ENCODE data around the gene CIAO2B. TPM values are rescaled to one million over a fixed set of nuclear protein-coding genes. Genes with fewer than 3 reads are reported as not detected.
"Not testable (repeated sequence)": the region's sequence is repeated elsewhere in the genome, so short reads cannot be mapped to it uniquely, and the experiment has no call there.

CIAO2B gene
- total RNA-seq, 2 experiments from 2014 or later = 150 to 162 TPM

GRCh38 chr16:66958857-66959703, 24.9 kb upstream of the CIAO2B start:
- H3K36me3 Mint-ChIP-seq (ENCODE audit: low read depth) = no peaks in the 10 kb centered on the region
- H3K4me3 Mint-ChIP-seq = no peak overlapping the region
- H3K4me1 Mint-ChIP-seq (ENCODE audit: low read depth) = peaks cover 16% of the 10 kb centered on the region
- ChIA-PET POLR2A (no interaction called here), CTCF (interaction anchor here (0.9 to 5.5 kb wide), 16 partner anchors 10 to 507 kb away, joined by 3 to 32 read pairs (median 3); no protein-coding TSS in a partner anchor)
- no peak for ATAC-seq
- no peak for TF ChIP-seq CTCF (IDR thresholded peaks at IDR 0.05)
- H3K27me3 Mint-ChIP-seq = peaks cover under 1% of the 10 kb centered on the region
- intact Hi-C loops (cut with micrococcal nuclease) = no loop called here
- H3K9me3 Mint-ChIP-seq = no peaks in the 10 kb centered on the region
- H3K27ac Mint-ChIP-seq = no peak overlapping the region
- no peak for DNase-seq

DNA sequence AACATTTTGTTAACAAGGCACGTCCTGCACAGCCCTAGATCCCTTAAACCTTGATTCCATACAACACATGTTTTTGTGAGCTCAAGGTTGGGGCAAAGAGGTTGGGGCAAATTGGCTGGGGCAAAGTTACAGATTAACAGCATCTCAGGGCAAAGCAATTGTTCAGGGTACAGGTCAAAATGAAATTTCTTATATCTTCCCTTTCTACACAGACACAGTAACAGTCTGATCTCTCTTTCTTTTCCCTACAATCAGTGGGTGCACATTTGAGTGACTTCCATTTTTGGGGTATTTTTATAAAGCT, 21.9 kb upstream of the CIAO2B start:
- POLR2A ChIA-PET; ATAC-seq; H3K9me3 Mint-ChIP-seq; DNase-seq; H3K27ac Mint-ChIP-seq; H3K36me3 Mint-ChIP-seq (ENCODE audit: low read depth); H3K4me3 Mint-ChIP-seq; intact Hi-C loops (cut with micrococcal nuclease); H3K4me1 Mint-ChIP-seq (ENCODE audit: low read depth): not testable (repeated sequence)
- CTCF ChIA-PET = interaction anchor here (1.2 to 2.6 kb wide), 5 partner anchors 11 to 229 kb away, joined by 3 to 7 read pairs (median 5); no protein-coding TSS in a partner anchor
- peaks cover 18% of the 10 kb centered on the region for H3K27me3 Mint-ChIP-seq

GRCh38 chr16:66955363-66956153, 21.4 kb upstream of the CIAO2B start:
- peaks cover 20% of the 10 kb centered on the region for H3K27me3 Mint-ChIP-seq
- CTCF ChIA-PET = interaction anchor here (1.2 to 2.6 kb wide), 3 partner anchors 11 to 230 kb away, joined by 3 to 7 read pairs (median 5); no protein-coding TSS in a partner anchor
- H3K36me3 Mint-ChIP-seq (ENCODE audit: low read depth); H3K9me3 Mint-ChIP-seq; ATAC-seq; H3K27ac Mint-ChIP-seq; POLR2A ChIA-PET; H3K4me3 Mint-ChIP-seq; intact Hi-C loops (cut with micrococcal nuclease); DNase-seq; H3K4me1 Mint-ChIP-seq (ENCODE audit: low read depth): not testable (repeated sequence)

GRCh38 chr16:66954097-66954659, 20.0 kb upstream of the CIAO2B start:
- Mint-ChIP-seq H3K4me1 (ENCODE audit: low read depth) (peaks cover 13% of the 10 kb centered on the region), H3K27ac (no peak overlapping the region), H3K27me3 (peaks cover 31% of the 10 kb centered on the region), H3K9me3 (no peaks in the 10 kb centered on the region), H3K36me3 (ENCODE audit: low read depth) (no peaks in the 10 kb centered on the region), H3K4me3 (no peak overlapping the region)
- ATAC-seq (peak; percentile 87), DNase-seq (peak; percentile 91)
- POLR2A ChIA-PET = interaction anchor here (1.3 kb wide), 1 partner anchor 25 kb away, joined by 3 read pairs; no protein-coding TSS in a partner anchor
- CTCF ChIA-PET = interaction anchor here (0.6 to 2.6 kb wide), 36 partner anchors 8 to 492 kb away, joined by 3 to 20 read pairs (median 4); partner anchors contain the start of genes B3GNT9, CDH16, CES4A and CIAO2B
- intact Hi-C loops (cut with micrococcal nuclease) = loop anchor here (5.0 kb wide), 1 partner anchor 203 kb away; the partner anchor contains the start of genes FBXL8 and TRADD
- peak; percentile 77 for TF ChIP-seq CTCF (IDR thresholded peaks at IDR 0.05)

GRCh38 chr16:66953462-66954096, 19.4 kb upstream of the CIAO2B start:
- H3K4me1 Mint-ChIP-seq (ENCODE audit: low read depth) = peaks cover 10% of the 10 kb centered on the region
- no peak overlapping the region for H3K27ac Mint-ChIP-seq
- peak; percentile 11 for ATAC-seq
- intact Hi-C loops (cut with micrococcal nuclease) = loop anchor here (5.0 kb wide), 1 partner anchor 204 kb away; the partner anchor contains the start of genes FBXL8 and TRADD
- H3K4me3 Mint-ChIP-seq = no peak overlapping the region
- ChIA-PET CTCF (interaction anchor here (0.6 to 2.6 kb wide), 36 partner anchors 8 to 244 kb away, joined by 3 to 20 read pairs (median 4); partner anchors contain the start of genes B3GNT9, CDH16, CES3 and CIAO2B), POLR2A (interaction anchor here (0.7 to 1.3 kb wide), 2 partner anchors 26 to 60 kb away, joined by 3 read pairs; no protein-coding TSS in a partner anchor)
- H3K36me3 Mint-ChIP-seq (ENCODE audit: low read depth) = no peaks in the 10 kb centered on the region
- peaks cover 37% of the 10 kb centered on the region for H3K27me3 Mint-ChIP-seq
- TF ChIP-seq CTCF (IDR thresholded peaks at IDR 0.05) = no peak
- no peak for DNase-seq
- no peaks in the 10 kb centered on the region for H3K9me3 Mint-ChIP-seq

Data from activated CD8-positive, alpha-beta T cell treated with anti-CD3 and anti-CD28 coated beads for 36 hours (primary cell).